Liver (tissue), 9 donors: ENCODE measurements around the gene UROC1. TPM values are rescaled to one million over a fixed set of nuclear protein-coding genes. Genes with fewer than 3 reads are reported as not detected.

Source experiments
- DNase-seq: peaks from one replicate; pipeline ENCODE4 v3.0.0-alpha.2; 2017; ENCODE audit warnings: low spot score
- H3K27ac ChIP-seq, 2 donors: one replicate each; pipeline ENCODE4 v1.7.0; 2013; ENCODE audit warnings: inconsistent platforms in 2 of 2, low read length in 2 of 2, control low read depth in 1 of 2, low read depth in 1 of 2, mild to moderate bottlenecking in 1 of 2
- H3K27me3 ChIP-seq, 4 donors: one replicate each; pipeline versions ENCODE4 v1.6.1 to v1.7.0; 2013; ENCODE audit warnings: low read length in 3 of 4, inconsistent platforms in 1 of 4, mild to moderate bottlenecking in 1 of 4, moderate library complexity in 1 of 4; ENCODE audit not compliant: control insufficient read depth in 4 of 4, insufficient read depth in 4 of 4
- H3K36me3 ChIP-seq, 4 donors: one replicate each; pipeline versions ENCODE4 v1.6.1 to v1.7.0; 2013; ENCODE audit warnings: low read length in 3 of 4, mild to moderate bottlenecking in 3 of 4, low read depth in 1 of 4, moderate library complexity in 1 of 4; ENCODE audit not compliant: control insufficient read depth in 4 of 4, insufficient read depth in 3 of 4
- H3K4me1 ChIP-seq, 4 donors: one replicate each; pipeline versions ENCODE4 v1.6.1 to v1.7.0; 2013; ENCODE audit warnings: low read length in 3 of 4, mild to moderate bottlenecking in 3 of 4, moderate library complexity in 1 of 4; ENCODE audit not compliant: control insufficient read depth in 4 of 4, insufficient read depth in 4 of 4
- H3K4me3 ChIP-seq, 3 donors: one replicate each; pipeline versions ENCODE4 v1.6.1 to v1.7.0; 2013; ENCODE audit warnings: low read length in 3 of 3, control low read depth in 1 of 3, low read depth in 1 of 3, mild to moderate bottlenecking in 1 of 3
- H3K9ac ChIP-seq, 2 donors: one replicate each; pipeline ENCODE4 v1.7.0; 2013; ENCODE audit warnings: low read length in 2 of 2, mild to moderate bottlenecking in 2 of 2, moderate library complexity in 2 of 2, control low read depth in 1 of 2, low read depth in 1 of 2
- H3K9me3 ChIP-seq, 4 donors: one replicate each; pipeline versions ENCODE4 v1.6.1 to v1.7.0; 2013; ENCODE audit warnings: low read length in 3 of 4; ENCODE audit not compliant: control insufficient read depth in 4 of 4
- EGR1 ChIP-seq, 2 donors: IDR thresholded peaks; 2 replicates each; pipeline ENCODE4 v1.6.1; 2016 to 2018; ENCODE audit warnings: antibody characterized with exemption in 2 of 2, low read depth in 2 of 2
- FOXA1 ChIP-seq: IDR thresholded peaks from 2 replicates; pipeline ENCODE4 v1.6.1; 2016; ENCODE audit warnings: antibody characterized with exemption
- FOXA2 ChIP-seq: IDR thresholded peaks from 2 replicates; pipeline ENCODE4 v1.6.1; 2016; ENCODE audit warnings: antibody characterized with exemption
- GABPA ChIP-seq, 2 donors: IDR thresholded peaks in 1 of 2; conservative IDR thresholded peaks in 1 of 2; 2 replicates each; pipeline ENCODE4 v1.6.1; 2016; ENCODE audit warnings: antibody characterized with exemption in 2 of 2, mild to moderate bottlenecking in 1 of 2, moderate library complexity in 1 of 2
- HNF4A ChIP-seq, 2 donors: conservative IDR thresholded peaks; 2 replicates each; pipeline ENCODE4 v1.6.1; 2016; ENCODE audit warnings: antibody characterized with exemption in 2 of 2, mild to moderate bottlenecking in 2 of 2
- HNF4G ChIP-seq: IDR thresholded peaks from 2 replicates; pipeline ENCODE4 v1.6.1; 2016; ENCODE audit warnings: antibody characterized with exemption
- JUND ChIP-seq, 2 donors: IDR thresholded peaks; 2 replicates each; pipeline ENCODE4 v1.6.1; 2016; ENCODE audit warnings: antibody characterized with exemption in 2 of 2
- MAX ChIP-seq: IDR thresholded peaks from 2 replicates; pipeline ENCODE4 v1.6.1; 2016; ENCODE audit warnings: antibody characterized with exemption
- NR2F2 ChIP-seq: IDR thresholded peaks from 2 replicates; pipeline ENCODE4 v1.6.1; 2016; ENCODE audit warnings: antibody characterized with exemption
- REST ChIP-seq: IDR thresholded peaks from 2 replicates; pipeline ENCODE4 v1.6.1; 2016; ENCODE audit warnings: antibody characterized with exemption, mild to moderate bottlenecking
- RXRA ChIP-seq, 2 donors: IDR thresholded peaks; 2 replicates each; pipeline ENCODE4 v1.6.1; 2017 to 2018; ENCODE audit warnings: antibody characterized with exemption in 2 of 2, mild to moderate bottlenecking in 1 of 2
- SP1 ChIP-seq: IDR thresholded peaks from 2 replicates; pipeline ENCODE4 v1.6.1; 2018; ENCODE audit warnings: antibody characterized with exemption, mild to moderate bottlenecking
- TAF1 ChIP-seq: conservative IDR thresholded peaks from 2 replicates; pipeline ENCODE4 v1.6.1; 2016; ENCODE audit warnings: antibody characterized with exemption, mild to moderate bottlenecking
- YY1 ChIP-seq: IDR thresholded peaks from 2 replicates; pipeline ENCODE4 v1.6.1; 2016; ENCODE audit warnings: antibody characterized with exemption, mild to moderate bottlenecking
- ZBTB33 ChIP-seq: IDR thresholded peaks from 2 replicates; pipeline ENCODE4 v1.6.1; 2016; ENCODE audit warnings: antibody characterized with exemption
- WGBS: extraction: QIAGEN DNeasy Blood & Tissue Kit; methylation state at CpG from one replicate; pipeline ENCODE4 v1.1.7; 2013; 5-methylcytosine and 5-hydroxymethylcytosine counted together
- polyA plus RNA-seq, 2 donors: library from polyadenylated mRNA; stranded (reverse) in 1 of 2; unstranded in 1 of 2; fragments of 200-250 nt in 1 of 2; fragments of >200 nt in 1 of 2; fragmentation: Nextera tagmentation in 1 of 2; extraction: Ambion mirVana in 1 of 2; gene quantifications; one replicate each; pipeline versions ENCODE4 v1.2.1 to v1.2.3, GENCODE V29; 2013 to 2015
- total RNA-seq, 2 donors: library from RNA; depleted of rRNA; stranded (reverse); fragments of >200 nt; gene quantifications; one replicate each; pipeline ENCODE4 v1.2.3, GENCODE V29; 2014
- TF ChIP-seq, protein P1 (sequence below): fragments of 150-350 bp; IDR thresholded peaks from 2 replicates; pipeline ENCODE4 v1.5.1; 2017; ENCODE audit warnings: improper control_type of control experiment, low read depth, low read length; ENCODE audit not compliant: missing input control
- TF ChIP-seq, protein P2 (sequence below): IDR thresholded peaks from 2 replicates; pipeline ENCODE4 v1.6.1; 2016; ENCODE audit warnings: antibody characterized with exemption
- donor health status: healthy.
- donor health status: healthy.
- donor health status: healthy.
- donor health status: healthy.
- donor health status: healthy.

Gene UROC1
- total and polyA plus RNA-seq, 4 donors, result 5.9 to 28.4 (median 18.2) TPM

GRCh38 chr3:126495786-126496185 lies 21.8 kb downstream of the UROC1 start:
- Histone ChIP-seq H3K4me3 (no peak overlapping the region), H3K27ac (no peak overlapping the region), H3K36me3 (peaks cover 0 to 47% (median 22%) of the 10 kb centered on the region in 4 donors), H3K27me3 (no peaks in the 10 kb centered on the region), H3K9ac (no peak overlapping the region), H3K4me1 (peaks cover 0 to 5% (median 1%) of the 10 kb centered on the region in 4 donors), H3K9me3 (no peaks in the 10 kb centered on the region)
- 93% methylated on average over 8 of the region's 8 CpGs for WGBS
- no peak for DNase-seq
- no peak for TF ChIP-seq SP1
- TF ChIP-seq YY1, result no peak
- TF ChIP-seq GABPA (IDR thresholded peaks at IDR 0.05 in 1 of 2, conservative IDR thresholded peaks at IDR 0.05 in 1 of 2), result no peak
- TF ChIP-seq, protein P1, sequence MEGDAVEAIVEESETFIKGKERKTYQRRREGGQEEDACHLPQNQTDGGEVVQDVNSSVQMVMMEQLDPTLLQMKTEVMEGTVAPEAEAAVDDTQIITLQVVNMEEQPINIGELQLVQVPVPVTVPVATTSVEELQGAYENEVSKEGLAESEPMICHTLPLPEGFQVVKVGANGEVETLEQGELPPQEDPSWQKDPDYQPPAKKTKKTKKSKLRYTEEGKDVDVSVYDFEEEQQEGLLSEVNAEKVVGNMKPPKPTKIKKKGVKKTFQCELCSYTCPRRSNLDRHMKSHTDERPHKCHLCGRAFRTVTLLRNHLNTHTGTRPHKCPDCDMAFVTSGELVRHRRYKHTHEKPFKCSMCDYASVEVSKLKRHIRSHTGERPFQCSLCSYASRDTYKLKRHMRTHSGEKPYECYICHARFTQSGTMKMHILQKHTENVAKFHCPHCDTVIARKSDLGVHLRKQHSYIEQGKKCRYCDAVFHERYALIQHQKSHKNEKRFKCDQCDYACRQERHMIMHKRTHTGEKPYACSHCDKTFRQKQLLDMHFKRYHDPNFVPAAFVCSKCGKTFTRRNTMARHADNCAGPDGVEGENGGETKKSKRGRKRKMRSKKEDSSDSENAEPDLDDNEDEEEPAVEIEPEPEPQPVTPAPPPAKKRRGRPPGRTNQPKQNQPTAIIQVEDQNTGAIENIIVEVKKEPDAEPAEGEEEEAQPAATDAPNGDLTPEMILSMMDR, result no peak
- no peak for TF ChIP-seq FOXA2
- TF ChIP-seq TAF1, result no peak
- no peak for TF ChIP-seq REST
- TF ChIP-seq, protein P2, sequence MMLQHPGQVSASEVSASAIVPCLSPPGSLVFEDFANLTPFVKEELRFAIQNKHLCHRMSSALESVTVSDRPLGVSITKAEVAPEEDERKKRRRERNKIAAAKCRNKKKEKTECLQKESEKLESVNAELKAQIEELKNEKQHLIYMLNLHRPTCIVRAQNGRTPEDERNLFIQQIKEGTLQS, result no peak
- TF ChIP-seq NR2F2, result no peak
- no peak for TF ChIP-seq HNF4A (conservative IDR thresholded peaks at IDR 0.05)
- TF ChIP-seq HNF4G, result no peak
- no peak for TF ChIP-seq ZBTB33
- TF ChIP-seq MAX, result no peak
- TF ChIP-seq FOXA1, result no peak

GRCh38 chr3:126494970-126495230 lies 22.7 kb downstream of the UROC1 start:
- WGBS, result 92% methylated on average over 6 of the region's 6 CpGs
- H3K9ac ChIP-seq, result no peak overlapping the region

More at GRCh38 chr3:126494970-126495230, 22.7 kb downstream of the UROC1 start:
- Histone ChIP-seq H3K9me3 (no peaks in the 10 kb centered on the region), H3K4me3 (no peak overlapping the region), H3K27ac (no peak overlapping the region), H3K27me3 (no peaks in the 10 kb centered on the region), H3K4me1 (peaks cover 0 to 6% (median 1%) of the 10 kb centered on the region in 4 donors), H3K36me3 (peaks cover 0 to 40% (median 21%) of the 10 kb centered on the region in 4 donors)
- no peak for DNase-seq
- TF ChIP-seq, protein P2, result no peak
- TF ChIP-seq ZBTB33 (no peak), HNF4G (no peak), HNF4A (conservative IDR thresholded peaks at IDR 0.05) (no peak), EGR1 (IDR thresholded peaks at IDR 0.05; ENCODE audit: low read depth in 2 of 2) (no peak), TAF1 (no peak), GABPA (IDR thresholded peaks at IDR 0.05 in 1 of 2, conservative IDR thresholded peaks at IDR 0.05 in 1 of 2) (no peak), YY1 (no peak), FOXA1 (no peak), RXRA (IDR thresholded peaks at IDR 0.05) (no peak), NR2F2 (no peak), JUND (IDR thresholded peaks at IDR 0.05) (no peak), SP1 (no peak), FOXA2 (no peak)
- TF ChIP-seq, protein P1, result no peak
